GM18867 (cell line): Measurements from ENCODE around the gene SLC37A2.

ENCODE experiments used
- ATAC-seq: cut with Tn5 transposase; IDR thresholded peaks from one replicate; pipeline ENCODE4 v1.9.1; 2021; ENCODE audit warnings: mild to moderate bottlenecking, moderate library complexity; ENCODE audit not compliant: unreplicated experiment

SLC37A2 gene

GRCh38 chr11:125070699-125071254, 7.7 kb downstream of the SLC37A2 start:
- ATAC-seq: peak; percentile 66

DNA sequence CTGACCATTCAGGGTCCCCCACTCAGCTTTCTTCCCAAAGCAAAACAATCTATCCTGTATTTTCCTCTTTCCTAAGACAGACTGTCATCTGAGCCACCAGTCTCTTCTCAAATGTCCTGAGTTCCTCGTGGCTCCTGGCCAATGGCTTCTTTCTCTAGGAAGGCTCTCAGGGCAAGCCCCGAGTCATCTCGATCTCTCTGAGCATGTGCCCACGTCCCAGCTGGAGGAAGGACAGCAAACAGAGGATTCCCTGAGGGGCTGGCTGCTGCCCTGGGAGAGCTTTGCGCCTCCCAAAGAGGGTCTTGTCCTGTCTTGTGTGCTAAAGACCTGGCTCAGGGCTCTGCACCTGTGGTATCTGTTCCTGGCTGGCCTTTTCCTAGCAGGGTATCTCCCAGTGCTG, 8.3 kb downstream of the SLC37A2 start:
- ATAC-seq: no peak

- no peak for ATAC-seq
Measured at GRCh38 chr11:125071846-125072217, 8.7 kb downstream of the SLC37A2 start.

DNA sequence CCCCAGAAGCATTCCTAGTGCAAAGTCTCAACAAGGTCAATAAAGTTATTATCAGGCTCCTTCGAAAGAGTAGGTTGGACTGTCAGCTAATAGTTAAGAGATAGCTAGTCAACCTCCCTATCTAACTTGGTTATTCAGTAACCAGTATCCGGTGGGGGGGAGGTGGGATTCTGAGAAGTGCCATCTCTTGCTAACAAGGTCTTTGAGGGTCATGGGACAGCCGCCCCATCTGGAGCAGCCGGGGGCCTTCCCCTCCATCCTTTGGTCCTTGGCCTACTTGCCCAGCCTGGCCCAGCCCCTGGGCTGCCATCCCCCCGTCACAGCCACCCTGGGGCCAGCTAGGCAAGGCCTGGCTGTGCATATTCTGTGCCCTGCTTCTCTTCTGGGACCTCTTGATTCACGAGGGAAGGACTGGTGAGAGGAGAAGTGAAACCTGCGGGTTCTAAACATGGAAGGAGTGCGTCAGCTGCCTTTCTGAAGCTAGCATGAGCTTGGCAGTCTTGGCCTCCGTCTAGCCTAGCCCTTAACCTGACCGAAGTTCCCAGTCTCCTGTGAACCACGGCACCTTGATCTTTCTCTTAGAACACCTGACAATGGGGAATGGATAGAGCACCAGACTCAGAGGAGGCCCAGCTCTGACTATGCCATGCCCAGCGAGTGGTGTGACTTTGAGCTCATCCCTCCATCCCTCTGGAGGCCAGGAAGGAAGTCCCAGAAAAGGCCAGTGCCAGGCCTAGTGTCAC, 9.3 kb downstream of the SLC37A2 start:
- peak; percentile 76 for ATAC-seq

DNA sequence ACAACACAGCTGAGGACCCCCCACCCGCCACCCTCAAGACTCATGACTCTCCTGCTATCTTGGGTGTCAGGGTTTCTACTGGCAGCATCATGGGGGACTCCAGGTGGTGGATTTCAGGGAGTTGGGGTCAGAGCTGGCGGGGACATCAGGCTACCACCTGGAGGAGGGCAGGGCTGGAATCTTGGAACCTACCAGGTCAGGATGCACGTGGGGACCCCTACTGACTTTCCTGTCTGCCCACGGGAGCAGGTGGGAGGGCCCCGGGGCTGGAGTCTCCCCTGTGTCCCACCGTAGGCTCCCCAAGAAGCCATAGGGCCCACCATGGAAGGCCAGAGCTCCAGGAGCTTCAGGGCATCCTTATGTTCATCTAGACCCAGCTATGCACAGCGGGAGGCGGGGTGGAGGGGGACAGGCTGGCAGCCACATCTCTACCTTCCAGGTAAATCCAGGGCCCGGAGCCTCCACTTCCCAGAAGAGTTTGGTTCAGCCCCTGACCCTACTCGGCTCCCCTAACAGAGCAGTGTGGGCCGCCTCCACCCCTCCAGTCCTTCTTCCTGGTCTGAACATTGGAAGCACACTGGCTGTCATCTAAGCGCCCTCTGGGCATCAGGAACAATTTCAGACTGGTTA, 10.0 kb downstream of the SLC37A2 start:
- no peak for ATAC-seq

DNA sequence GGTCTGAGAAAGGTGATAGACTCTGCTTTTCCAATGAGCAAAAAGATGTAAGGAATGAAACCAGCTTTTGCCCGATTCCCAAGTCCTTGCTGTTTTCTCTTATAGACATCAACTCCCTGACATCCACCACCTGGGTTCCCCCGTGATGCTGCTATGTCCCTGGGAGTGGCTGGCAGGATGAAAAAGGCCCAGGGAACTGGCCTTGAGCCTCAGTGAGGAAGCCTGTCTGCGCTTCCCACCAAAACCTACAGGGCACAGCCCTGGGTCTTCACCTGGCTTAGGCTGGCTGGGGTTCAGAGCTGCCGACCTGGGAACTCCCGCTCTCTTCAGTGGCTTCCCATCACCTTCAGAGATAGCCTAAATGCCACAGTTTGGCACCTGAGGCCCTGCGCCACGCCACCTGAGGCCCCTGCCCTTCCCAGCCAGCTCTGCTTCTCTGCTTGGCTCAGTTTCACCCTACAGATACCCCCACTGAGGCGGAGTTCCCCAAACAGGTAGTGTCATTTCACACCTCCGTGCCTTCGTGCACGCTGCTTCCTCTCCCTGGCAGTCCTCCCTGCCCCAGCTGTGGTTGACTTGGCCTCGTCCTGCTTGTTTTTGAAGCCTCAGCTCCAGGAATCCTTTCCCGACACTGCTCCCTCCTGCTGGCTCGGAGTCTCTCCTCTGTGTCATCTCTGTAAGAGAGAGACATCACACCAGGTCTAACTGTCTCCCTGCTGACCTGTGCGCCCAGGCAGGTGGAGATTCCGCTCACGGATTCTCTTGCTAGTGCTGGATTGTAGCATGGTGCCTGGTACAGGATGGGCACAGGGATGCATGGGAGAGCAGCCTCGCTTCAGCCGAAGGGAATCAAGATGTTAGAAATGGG, 10.7 kb downstream of the SLC37A2 start:
- peak; percentile 21 for ATAC-seq

- ATAC-seq: no peak
Measured at GRCh38 chr11:125074511-125075241, 11.6 kb downstream of the SLC37A2 start.

GRCh38 chr11:125075242-125075625, 12.1 kb downstream of the SLC37A2 start:
- ATAC-seq: no peak

- ATAC-seq: no peak
Measured at GRCh38 chr11:125075900-125076317, 12.8 kb downstream of the SLC37A2 start.

GRCh38 chr11:125076378-125076945, 13.4 kb downstream of the SLC37A2 start:
- ATAC-seq: no peak

DNA sequence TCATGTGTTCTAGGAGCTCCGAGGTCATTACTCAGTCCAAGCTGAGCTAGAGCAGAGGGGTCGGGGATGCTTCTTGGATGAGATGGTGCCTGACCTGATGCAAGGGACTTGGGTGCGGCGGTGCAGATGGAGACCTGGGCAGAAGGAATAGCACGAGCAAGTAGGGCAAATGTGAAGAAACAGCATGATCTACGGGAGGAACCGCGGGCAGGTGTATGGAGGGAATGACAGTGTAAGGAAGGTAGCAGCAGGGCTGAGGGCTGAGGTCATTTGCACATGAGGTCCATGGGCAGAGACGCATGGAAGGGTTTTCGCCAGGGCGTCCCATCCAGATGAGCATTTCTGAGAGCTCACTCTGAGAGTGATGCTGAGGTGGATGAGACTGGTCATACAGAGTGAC, 14.9 kb downstream of the SLC37A2 start:
- ATAC-seq: no peak

DNA sequence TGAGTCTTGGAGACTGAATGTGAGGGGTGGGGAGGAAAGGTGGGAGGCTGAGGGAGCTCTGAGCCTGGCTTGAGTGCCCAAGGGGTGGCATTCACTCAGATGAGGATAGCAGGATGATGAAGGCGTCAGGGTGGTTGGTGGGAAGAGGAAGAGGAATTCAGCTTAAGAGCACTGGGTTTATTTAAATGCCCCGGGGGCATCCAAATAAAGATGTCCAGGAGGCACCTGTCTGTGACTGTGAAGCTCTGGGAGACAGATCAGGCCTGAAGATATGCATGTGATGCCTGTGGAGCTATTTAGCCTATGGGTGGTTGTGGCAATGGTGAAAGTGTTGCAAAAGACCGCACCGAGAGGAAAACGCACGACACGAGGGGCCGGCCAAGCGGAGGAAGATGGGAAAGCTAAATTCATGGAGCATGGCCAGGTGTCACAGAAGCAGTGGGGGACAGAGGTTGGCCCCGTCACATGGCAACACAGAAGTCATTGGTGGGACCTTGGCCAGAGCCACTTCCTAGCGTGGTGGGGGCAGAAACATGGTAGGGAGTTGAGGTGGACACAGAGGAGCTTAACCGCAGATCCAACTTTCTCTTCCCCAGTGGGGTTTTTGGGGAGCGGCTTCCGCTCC, 15.5 kb downstream of the SLC37A2 start:
- no peak for ATAC-seq

DNA sequence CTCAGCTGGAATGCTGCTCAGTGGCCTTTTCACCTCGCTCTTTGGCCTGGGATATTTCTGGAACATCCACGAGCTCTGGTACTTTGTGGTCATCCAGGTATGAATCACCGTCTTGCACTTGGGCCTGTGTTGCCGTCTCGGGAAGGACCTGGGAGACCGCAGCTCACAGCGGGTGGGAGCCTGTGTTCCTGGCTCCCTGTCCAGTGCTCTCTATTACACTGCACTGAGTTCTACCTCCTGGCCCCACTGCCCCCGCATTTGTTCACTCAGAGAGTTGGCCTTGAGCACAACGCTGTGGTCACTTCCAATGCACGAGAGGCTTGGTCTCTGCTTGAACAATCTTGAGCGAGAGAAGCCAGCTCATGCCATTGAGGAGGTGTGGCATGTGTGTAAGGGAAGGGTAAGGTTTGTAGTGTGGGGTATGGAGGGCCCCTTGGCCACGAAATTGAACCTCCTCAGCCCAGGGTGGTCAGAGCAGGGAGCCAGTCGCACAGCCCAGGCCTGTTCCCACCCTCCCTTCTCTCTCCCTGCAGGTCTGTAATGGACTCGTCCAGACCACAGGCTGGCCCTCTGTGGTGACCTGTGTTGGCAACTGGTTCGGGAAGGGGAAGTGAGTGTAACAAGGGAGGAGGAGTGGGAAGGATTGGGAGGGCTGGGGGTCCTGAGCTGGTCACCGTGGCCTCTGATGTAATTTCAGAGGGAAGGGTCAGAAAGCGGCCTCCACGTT, 16.2 kb downstream of the SLC37A2 start:
- no peak for ATAC-seq

GRCh38 chr11:125079878-125080530, 16.9 kb downstream of the SLC37A2 start:
- no peak for ATAC-seq

DNA sequence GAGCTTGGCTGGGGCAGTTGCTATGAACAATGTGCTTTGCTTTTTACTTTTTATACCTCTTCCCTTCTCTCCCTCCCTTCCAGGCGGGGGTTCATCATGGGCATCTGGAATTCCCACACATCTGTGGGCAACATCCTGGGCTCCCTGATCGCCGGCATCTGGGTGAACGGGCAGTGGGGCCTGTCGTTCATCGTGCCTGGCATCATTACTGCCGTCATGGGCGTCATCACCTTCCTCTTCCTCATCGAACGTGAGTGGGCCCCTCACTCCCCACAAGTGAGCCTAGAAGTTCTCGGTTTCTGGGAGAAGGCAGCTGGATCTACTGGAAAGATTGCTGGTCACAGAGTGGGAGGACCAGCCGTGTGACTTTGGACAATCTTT, 17.4 kb downstream of the SLC37A2 start:
- ATAC-seq: no peak

- no peak for ATAC-seq
Measured at GRCh38 chr11:125081098-125081798, 18.1 kb downstream of the SLC37A2 start.

GRCh38 chr11:125082040-125082439, 18.9 kb downstream of the SLC37A2 start:
- no peak for ATAC-seq

- no peak for ATAC-seq
Measured at GRCh38 chr11:125082611-125083311, 19.7 kb downstream of the SLC37A2 start.
